ENCODE results near the gene ANO9. TPM values are rescaled to one million over a fixed set of nuclear protein-coding genes. Genes with fewer than 3 reads are reported as not detected.
"Not testable (repeated sequence)": the region's sequence is repeated elsewhere in the genome, so short reads cannot be mapped to it uniquely, and the experiment has no call there.

Gene ANO9
- total RNA-seq, 3 donors from 2014 or later: 0.32 to 14.2 (median 9.8) TPM

- no peaks in the 10 kb centered on the region for H3K27me3 ChIP-seq
- TF ChIP-seq CTCF (IDR thresholded peaks at IDR 0.05) (no peak), POLR2A (IDR thresholded peaks at IDR 0.05) (no peak), POLR2AphosphoS5 (IDR thresholded peaks at IDR 0.05) (no peak)
- no peaks in the 10 kb centered on the region for H3K9me3 ChIP-seq
- peak overlapping the region in 1 of 2 donors; percentile 7 for H3K27ac ChIP-seq
- intact Hi-C loops (cut with DNase I; ENCODE audit: low total_unique reads): no loop called here
- peaks cover 7 to 8% of the 10 kb centered on the region in 2 donors for H3K4me1 ChIP-seq
- no peaks in the 10 kb centered on the region for H3K36me3 ChIP-seq
- DNase-seq (ENCODE audit: low spot score in 2 of 2): no peak
- H3K4me3 ChIP-seq: no peak overlapping the region
Observed at GRCh38 chr11:471468-472145, 29.8 kb upstream of the ANO9 start.

GRCh38 chr11:469684-470560 lies 28.1 kb upstream of the ANO9 start:
- H3K36me3 ChIP-seq: no peaks in the 10 kb centered on the region
- H3K4me3 ChIP-seq: peak overlapping the region in 2 of 3 donors; percentile 31 to 53
- H3K4me1 ChIP-seq: peaks cover 7 to 8% of the 10 kb centered on the region in 2 donors
- DNase-seq (ENCODE audit: low spot score in 2 of 2): peak; percentile 48 to 71
- no peaks in the 10 kb centered on the region for H3K27me3 ChIP-seq
- no peaks in the 10 kb centered on the region for H3K9me3 ChIP-seq
- intact Hi-C loops (cut with DNase I; ENCODE audit: low total_unique reads): no loop called here
- H3K27ac ChIP-seq: peak overlapping the region; percentile 83 to 92
- no peak for TF ChIP-seq POLR2A (IDR thresholded peaks at IDR 0.05)
- TF ChIP-seq POLR2AphosphoS5 (IDR thresholded peaks at IDR 0.05): peak; percentile 42 to 48 (median 43)
- TF ChIP-seq CTCF (IDR thresholded peaks at IDR 0.05): peak in 2 of 3 donors; percentile 45 to 50

GRCh38 chr11:469026-469683 lies 27.3 kb upstream of the ANO9 start:
- H3K4me1 ChIP-seq; H3K9me3 ChIP-seq; H3K27me3 ChIP-seq; intact Hi-C loops (cut with DNase I; ENCODE audit: low total_unique reads); H3K36me3 ChIP-seq; DNase-seq (ENCODE audit: low spot score in 2 of 2): not testable (repeated sequence)
- Histone ChIP-seq H3K27ac (peak overlapping the region; percentile 83 to 92), H3K4me3 (peak overlapping the region in 2 of 3 donors; percentile 31 to 53)

DNA sequence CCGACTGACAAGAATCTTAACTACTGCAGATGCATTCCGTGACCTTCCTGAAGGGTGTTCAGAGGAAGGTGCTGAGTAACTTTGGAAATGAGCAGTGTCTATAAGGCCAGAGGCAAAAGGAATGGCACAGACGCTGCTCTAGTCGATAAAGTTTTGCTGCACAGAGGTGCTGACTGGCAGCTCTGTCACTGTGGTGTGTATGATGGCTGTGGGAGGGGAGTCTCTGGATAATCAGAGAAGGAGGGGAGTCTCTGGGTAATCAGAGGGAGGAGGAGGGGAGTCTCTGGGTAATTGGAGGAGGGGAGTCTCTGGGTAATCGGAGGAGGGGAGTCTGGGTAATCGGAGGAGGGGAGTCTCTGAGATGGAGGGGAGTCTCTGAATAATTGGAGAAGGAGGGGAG lies 26.7 kb upstream of the ANO9 start:
- H3K27ac ChIP-seq: peak overlapping the region; percentile 83 to 92
- DNase-seq (ENCODE audit: low spot score in 2 of 2): no peak
- H3K4me1 ChIP-seq: peaks cover 7 to 8% of the 10 kb centered on the region in 2 donors
- no peaks in the 10 kb centered on the region for H3K36me3 ChIP-seq
- H3K27me3 ChIP-seq: no peaks in the 10 kb centered on the region
- TF ChIP-seq POLR2AphosphoS5 (IDR thresholded peaks at IDR 0.05) (no peak), CTCF (IDR thresholded peaks at IDR 0.05) (no peak), POLR2A (IDR thresholded peaks at IDR 0.05) (no peak)
- H3K4me3 ChIP-seq: no peak overlapping the region
- H3K9me3 ChIP-seq: no peaks in the 10 kb centered on the region
- intact Hi-C loops (cut with DNase I; ENCODE audit: low total_unique reads): no loop called here

DNA sequence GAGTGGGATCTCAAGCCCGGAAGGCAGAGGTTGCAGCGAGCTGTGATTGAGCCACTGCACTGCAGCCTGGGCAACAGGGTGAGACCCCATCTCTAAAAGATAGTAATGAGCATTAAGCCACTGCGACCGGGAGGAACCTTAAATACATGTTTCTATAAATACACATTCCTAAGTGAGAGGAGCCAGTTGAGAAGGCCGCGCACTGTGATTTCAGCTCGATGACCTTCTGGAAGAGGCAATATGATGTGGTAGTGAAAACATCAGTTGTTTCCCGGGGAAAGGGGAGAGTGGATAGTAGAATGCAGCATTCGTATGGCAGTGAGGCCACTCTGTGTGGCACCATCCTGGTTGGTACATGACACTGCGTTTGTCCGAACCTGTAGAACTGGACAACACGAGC lies 26.2 kb upstream of the ANO9 start:
- H3K27me3 ChIP-seq: no peaks in the 10 kb centered on the region
- peaks cover 7 to 8% of the 10 kb centered on the region in 2 donors for H3K4me1 ChIP-seq
- no peaks in the 10 kb centered on the region for H3K9me3 ChIP-seq
- peak overlapping the region in 1 of 2 donors; percentile 92 for H3K27ac ChIP-seq
- H3K4me3 ChIP-seq: no peak overlapping the region
- intact Hi-C loops (cut with DNase I; ENCODE audit: low total_unique reads): no loop called here
- DNase-seq (ENCODE audit: low spot score in 2 of 2): no peak
- no peaks in the 10 kb centered on the region for H3K36me3 ChIP-seq
- TF ChIP-seq POLR2AphosphoS5 (IDR thresholded peaks at IDR 0.05) (no peak), POLR2A (IDR thresholded peaks at IDR 0.05) (no peak), CTCF (IDR thresholded peaks at IDR 0.05) (no peak)

Data from breast epithelium (tissue), 4 donors.